HepG2 (cell line): ENCODE measurements around the gene IKZF3. TPM values are rescaled to one million over a fixed set of nuclear protein-coding genes. Genes with fewer than 3 reads are reported as not detected.

ENCODE experiments used
- MLXIP ChIP-seq: sonication (generic); formaldehyde crosslinking; IDR thresholded peaks from 2 replicates; pipeline ENCODE4 v1.9.0; 2021; ENCODE audit warnings: missing genetic modification reagents, borderline replicate concordance
- NFAT5 ChIP-seq: sonication (generic); formaldehyde crosslinking; IDR thresholded peaks from 2 replicates; pipeline ENCODE4 v1.4.0; 2020; ENCODE audit warnings: missing genetic modification reagents
- NFE2L1 ChIP-seq: sonication (generic); formaldehyde crosslinking; IDR thresholded peaks from 2 replicates; pipeline ENCODE4 v1.4.0; 2020; ENCODE audit warnings: missing genetic modification reagents, mild to moderate bottlenecking, borderline replicate concordance
- RBM39 ChIP-seq: fragments of 200-400 bp; formaldehyde crosslinking; IDR thresholded peaks from one replicate; pipeline ENCODE4 v1.6.1; 2018; ENCODE audit warnings: antibody characterized with exemption, mild to moderate bottlenecking, low read depth, low read length; ENCODE audit not compliant: poor library complexity, severe bottlenecking
- TMF1 ChIP-seq: sonication (generic); formaldehyde crosslinking; IDR thresholded peaks from 2 replicates; pipeline ENCODE4 v1.8.1; 2022; ENCODE audit warnings: low read depth, missing genetic modification reagents
- ZNF101 ChIP-seq: sonication (generic); formaldehyde crosslinking; IDR thresholded peaks from 2 replicates; pipeline ENCODE4 v1.4.0; 2020; ENCODE audit warnings: mild to moderate bottlenecking, low read depth, missing genetic modification reagents, borderline replicate concordance
- ZNF281 ChIP-seq: sonication (generic); formaldehyde crosslinking; IDR thresholded peaks from 2 replicates; pipeline ENCODE4 v1.4.0; 2020; ENCODE audit warnings: missing genetic modification reagents, borderline replicate concordance
- ZNF569 ChIP-seq: sonication (generic); formaldehyde crosslinking; IDR thresholded peaks from 2 replicates; pipeline ENCODE4 v1.5.0; 2020; ENCODE audit warnings: mild to moderate bottlenecking, missing genetic modification reagents, moderate library complexity, borderline replicate concordance
- ZNF800 ChIP-seq: sonication (generic); formaldehyde crosslinking; IDR thresholded peaks from 2 replicates; pipeline ENCODE4 v1.4.0; 2020; ENCODE audit warnings: missing genetic modification reagents
- ZNF883 ChIP-seq: sonication (generic); formaldehyde crosslinking; IDR thresholded peaks from 2 replicates; pipeline ENCODE4 v1.5.1; 2020; ENCODE audit warnings: mild to moderate bottlenecking, missing genetic modification reagents; ENCODE audit errors: not compliant biosample characterization
- polyA plus RNA-seq, 8 experiments: library from polyadenylated mRNA; depleted of rRNA in 3 of 8; stranded (reverse) in 7 of 8; unstranded in 1 of 8; fragments of >200 nt; fragmentation: Illumina TruSeq in 4 of 8; extraction: Trizol in 4 of 8; gene quantifications; 2 replicates each; pipeline versions ENCODE4 v1.2.1 to v1.2.3, GENCODE V29; 2011 to 2016; ENCODE audit warnings: low read depth in 4 of 8, missing spikeins in 1 of 8, mixed read lengths in 1 of 8; ENCODE audit not compliant: insufficient read depth in 1 of 8
- total RNA-seq, 5 experiments: library from RNA; depleted of rRNA; stranded (reverse); fragments of >200 nt; fragmentation: Illumina TruSeq; extraction: Trizol; gene quantifications; 2 replicates each; pipeline ENCODE4 v1.2.3, GENCODE V29; 2016; ENCODE audit warnings: low read depth in 1 of 5
- TF ChIP-seq, protein P1 (sequence below): sonication (generic); formaldehyde crosslinking; IDR thresholded peaks from 2 replicates; pipeline ENCODE4 v1.5.0; 2020; ENCODE audit warnings: missing genetic modification reagents
- TF ChIP-seq, protein P2 (sequence below): IDR thresholded peaks from 2 replicates; pipeline ENCODE4 v1.6.1; 2016; ENCODE audit warnings: low read depth, borderline replicate concordance

The IKZF3 gene
- total and polyA plus RNA-seq, 2 of the 13 experiments (the other 11 are each of a cell fraction or from before 2014, with no cell fraction given): not detected

- TF ChIP-seq NFAT5 (CRISPR knock-in tag) (0 out of 2 replicates have a peak, but pooled peaks have one; percentile 58), ZNF281 (CRISPR knock-in tag) (no peak), RBM39 (peak; percentile 21), NFE2L1 (CRISPR knock-in tag) (0 out of 2 replicates have a peak, but pooled peaks have one; percentile 8), ZNF569 (CRISPR knock-in tag) (no peak), ZNF800 (CRISPR knock-in tag) (peak; percentile 77; the same call in 1 of the 2 replicates), ZNF101 (0 out of 2 replicates have a peak, but pooled peaks have one; percentile 14), ZNF883 (CRISPR knock-in tag) (peak; percentile 6), TMF1 (CRISPR knock-in tag) (0 out of 2 replicates have a peak, but pooled peaks have one; percentile 0), MLXIP (CRISPR knock-in tag) (no peak)
- TF ChIP-seq, protein P1, sequence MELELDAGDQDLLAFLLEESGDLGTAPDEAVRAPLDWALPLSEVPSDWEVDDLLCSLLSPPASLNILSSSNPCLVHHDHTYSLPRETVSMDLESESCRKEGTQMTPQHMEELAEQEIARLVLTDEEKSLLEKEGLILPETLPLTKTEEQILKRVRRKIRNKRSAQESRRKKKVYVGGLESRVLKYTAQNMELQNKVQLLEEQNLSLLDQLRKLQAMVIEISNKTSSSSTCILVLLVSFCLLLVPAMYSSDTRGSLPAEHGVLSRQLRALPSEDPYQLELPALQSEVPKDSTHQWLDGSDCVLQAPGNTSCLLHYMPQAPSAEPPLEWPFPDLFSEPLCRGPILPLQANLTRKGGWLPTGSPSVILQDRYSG (CRISPR knock-in tag): 0 out of 2 replicates have a peak, but pooled peaks have one; percentile 46
- TF ChIP-seq, protein P2, sequence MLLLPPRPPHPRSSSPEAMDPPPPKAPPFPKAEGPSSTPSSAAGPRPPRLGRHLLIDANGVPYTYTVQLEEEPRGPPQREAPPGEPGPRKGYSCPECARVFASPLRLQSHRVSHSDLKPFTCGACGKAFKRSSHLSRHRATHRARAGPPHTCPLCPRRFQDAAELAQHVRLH (CRISPR knock-in tag): 0 out of 2 replicates have a peak, but pooled peaks have one; percentile 5
Observed at GRCh38 chr17:39739885-39740356, 124.2 kb downstream of the IKZF3 start (continued).
